ENCODE results near the gene HABP4.

Gene HABP4

GRCh38 chr9:96515621-96516470, 65.9 kb downstream of the HABP4 start:
- no peak for DNase-seq (ENCODE audit: low read depth, low spot score)

DNA sequence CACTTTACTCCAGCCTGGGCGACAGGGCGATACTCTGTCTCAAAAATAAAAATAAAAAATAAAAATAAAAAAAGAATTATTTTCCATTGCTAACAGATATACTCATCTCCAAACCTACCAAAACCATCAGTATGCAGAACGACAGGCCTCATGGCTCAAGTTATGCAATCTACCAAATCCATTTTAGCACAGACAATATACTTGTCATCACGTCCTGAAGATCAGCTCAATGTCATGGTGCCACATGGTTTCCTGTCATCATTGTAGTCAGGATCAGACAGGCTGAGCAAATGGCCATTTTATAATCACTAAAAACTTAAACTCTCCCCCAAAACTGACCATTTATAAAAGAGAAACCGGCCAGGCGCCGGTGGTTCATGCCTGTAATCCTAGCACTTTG, 69.1 kb downstream of the HABP4 start:
- DNase-seq (ENCODE audit: low read depth, low spot score), result no peak

DNA sequence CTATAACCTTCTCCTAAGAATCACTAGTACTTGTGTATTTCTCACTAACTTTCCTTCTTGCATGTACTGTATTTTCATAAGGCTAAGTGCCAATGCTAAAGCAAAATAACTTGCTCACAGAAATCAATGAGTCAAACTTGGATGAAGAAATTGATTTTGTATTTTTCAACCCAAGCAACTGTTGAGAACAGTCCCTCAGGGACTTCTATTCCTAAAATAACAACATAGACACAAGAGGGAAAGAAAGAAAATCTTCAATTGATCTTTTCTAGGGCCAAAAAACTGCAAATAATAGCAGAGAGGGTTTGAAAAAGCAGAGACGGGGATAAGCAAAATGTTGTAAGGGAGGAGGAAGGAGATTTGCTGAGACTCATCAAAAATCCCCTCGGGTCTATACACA, 69.8 kb downstream of the HABP4 start:
- no peak for DNase-seq (ENCODE audit: low read depth, low spot score)

DNA sequence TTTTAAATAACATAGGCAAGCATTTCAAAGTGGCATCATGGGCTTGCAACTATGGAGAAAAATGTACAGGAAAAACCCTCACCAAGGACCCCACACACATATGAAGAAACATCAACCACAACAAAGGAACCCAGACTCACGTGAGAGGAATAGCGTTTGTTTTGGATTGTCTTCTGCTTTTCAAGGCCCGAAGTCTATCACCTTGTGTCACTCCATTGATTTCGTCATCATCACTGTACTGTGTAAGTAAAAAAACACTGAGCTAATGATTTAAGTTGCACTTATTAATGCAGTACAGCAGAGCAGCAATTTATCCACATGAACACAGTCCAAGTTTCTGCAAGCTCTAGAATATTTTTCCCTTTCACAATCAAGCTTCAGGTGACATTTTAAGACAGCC, 72.4 kb downstream of the HABP4 start:
- DNase-seq (ENCODE audit: low read depth, low spot score), result no peak

- no peak for DNase-seq (ENCODE audit: low read depth, low spot score)
These were observed 73.4 kb downstream of the HABP4 start for GRCh38 chr9:96523374-96523773.

GRCh38 chr9:96524045-96524444, 74.1 kb downstream of the HABP4 start:
- DNase-seq (ENCODE audit: low read depth, low spot score), result no peak

DNA sequence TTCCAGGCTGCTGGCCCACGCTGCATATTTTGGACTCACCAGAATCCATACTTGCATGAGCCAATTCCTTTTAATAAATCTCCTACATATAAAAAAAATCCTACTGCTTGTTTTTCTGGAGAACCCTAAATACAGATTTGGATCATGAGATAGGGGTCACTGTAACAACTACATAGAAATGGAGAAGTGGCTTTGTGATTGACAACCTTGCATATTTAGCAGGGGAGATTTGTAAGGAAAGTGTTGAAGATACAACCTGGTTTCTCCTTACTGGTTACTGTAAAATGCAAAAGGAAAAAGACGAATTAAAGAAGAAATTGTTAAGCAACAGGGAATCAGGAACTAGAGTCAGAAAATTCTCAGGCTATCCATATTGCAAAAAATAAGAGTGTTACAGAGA, 74.8 kb downstream of the HABP4 start:
- no peak for DNase-seq (ENCODE audit: low read depth, low spot score)

DNA sequence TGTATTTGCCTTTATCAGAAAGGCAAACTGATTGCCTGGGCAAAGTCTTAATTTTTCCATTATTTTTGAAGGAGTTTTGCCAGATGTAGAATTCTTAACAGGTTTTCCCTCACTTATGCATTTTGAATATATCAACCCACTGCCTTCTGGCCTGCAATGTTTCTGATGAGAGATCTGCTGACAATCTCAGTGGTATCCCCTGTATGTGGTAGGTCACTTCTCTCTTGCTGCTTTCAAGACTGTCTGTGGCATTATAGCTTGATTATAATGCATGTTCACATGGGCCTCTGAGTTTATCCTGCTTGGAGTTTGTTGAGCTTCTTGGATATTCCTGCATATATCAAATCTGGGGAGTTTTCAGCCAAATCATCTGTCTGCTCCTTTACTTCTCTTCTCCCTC, 82.2 kb downstream of the HABP4 start:
- no peak for DNase-seq (ENCODE audit: low read depth, low spot score)

GRCh38 chr9:96540106-96540505, 90.1 kb downstream of the HABP4 start:
- no peak for DNase-seq (ENCODE audit: low read depth, low spot score)

Measured in activated CD4-positive, CD25-positive, alpha-beta regulatory T cell treated with anti-CD3 and anti-CD28 coated beads, Interleukin-2, amount 50 U/mL, for 16 hours (primary cell).